Activated naive CD4-positive, alpha-beta T cell treated with anti-CD3 and anti-CD28 coated beads, Interleukin-2, amount 50 U/mL, for 24 hours (primary cell): ENCODE results near the gene SLC23A1.
A peak's percentile ranks its signal among the peaks of the same experiment; 100 is the strongest.

Experiments used
- H3K27ac Mint-ChIP-seq: one replicate; pipeline ENCODE4 v1.8.0; 2021; ENCODE audit warnings: mild to moderate bottlenecking, mixed read lengths
- H3K27me3 Mint-ChIP-seq: one replicate; pipeline ENCODE4 v1.8.0; 2021; ENCODE audit warnings: mixed read lengths
- H3K36me3 Mint-ChIP-seq: one replicate; pipeline ENCODE4 v1.8.0; 2021; ENCODE audit warnings: mixed read lengths
- H3K4me1 Mint-ChIP-seq: one replicate; pipeline ENCODE4 v1.8.0; 2021; ENCODE audit warnings: mixed read lengths
- H3K4me3 Mint-ChIP-seq: one replicate; pipeline ENCODE4 v1.8.0; 2021; ENCODE audit warnings: mild to moderate bottlenecking, mixed read lengths
- H3K9me3 Mint-ChIP-seq: one replicate; pipeline ENCODE4 v1.8.0; 2021; ENCODE audit warnings: mixed read lengths

Gene SLC23A1

DNA sequence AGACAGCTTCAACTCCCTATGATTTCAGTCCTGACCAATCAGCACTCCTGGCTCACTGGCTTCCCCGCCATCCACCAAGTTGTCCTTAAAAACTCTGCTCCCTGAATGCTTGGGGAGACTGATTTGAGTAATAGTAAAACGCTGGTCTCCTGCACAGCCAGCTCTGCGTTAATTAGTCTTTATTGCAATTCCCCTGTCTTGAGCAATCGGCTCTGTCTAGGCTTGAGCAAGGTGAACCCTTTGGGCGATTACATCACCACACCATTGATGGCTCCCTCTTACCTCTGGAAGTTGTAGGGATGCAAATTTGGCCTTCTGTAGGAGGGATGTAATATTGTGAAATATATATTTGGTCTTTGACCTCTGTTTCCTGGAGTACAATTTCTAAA lies 2.9 kb upstream of the SLC23A1 start:
- Mint-ChIP-seq H3K36me3 (no peaks in the 10 kb centered on the region), H3K27ac (no peak overlapping the region), H3K9me3 (no peaks in the 10 kb centered on the region), H3K4me3 (peak overlapping the region; percentile 3), H3K4me1 (peaks cover 47% of the 10 kb centered on the region), H3K27me3 (no peaks in the 10 kb centered on the region)

DNA sequence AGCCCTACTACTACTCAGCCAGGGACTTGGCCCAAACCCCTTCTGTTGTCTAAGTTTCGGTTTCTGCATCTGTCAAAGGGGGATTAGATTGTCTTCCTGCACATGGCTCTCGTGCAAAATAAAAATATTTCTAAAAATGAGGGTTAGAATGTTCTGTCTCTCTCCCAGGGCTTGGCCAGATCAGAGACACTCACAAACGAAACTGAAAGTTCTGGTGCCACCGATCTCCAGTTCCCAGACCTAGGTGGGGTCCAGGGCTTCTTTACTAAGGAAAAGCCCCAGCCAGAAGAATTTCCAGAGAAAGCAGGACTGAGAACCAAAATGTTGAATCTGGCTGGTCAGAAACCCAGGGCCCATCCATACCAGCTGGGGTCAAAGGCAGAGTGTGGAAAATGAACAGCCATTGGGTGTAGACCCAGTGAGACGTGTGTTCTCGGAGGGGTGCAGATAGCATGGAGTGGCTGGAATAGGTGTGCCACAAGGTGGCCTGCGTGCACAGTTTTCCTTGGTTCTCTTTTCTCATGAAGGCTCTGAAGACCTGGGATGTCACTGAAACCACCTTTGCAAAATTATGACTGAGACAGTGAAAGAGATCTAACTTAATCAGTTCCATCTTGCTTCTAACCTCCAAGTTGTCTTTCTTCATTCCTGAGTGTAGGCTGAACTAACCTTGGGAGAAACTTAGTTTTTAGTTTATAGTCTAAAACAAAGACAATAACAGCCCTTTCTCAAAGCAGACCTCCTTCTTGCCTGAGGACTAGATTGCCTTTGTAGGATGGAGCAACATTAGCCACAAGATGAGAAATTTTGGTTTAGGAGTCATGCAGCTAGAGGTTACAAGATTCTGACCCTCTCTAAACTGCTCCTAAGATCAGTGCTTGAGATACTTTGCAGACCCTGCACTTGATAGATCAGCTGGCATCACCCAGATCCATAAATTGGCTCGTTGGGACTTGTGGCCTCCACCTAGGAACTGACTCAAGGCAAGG lies 2.3 kb upstream of the SLC23A1 start:
- Mint-ChIP-seq H3K9me3 (no peaks in the 10 kb centered on the region), H3K27me3 (no peaks in the 10 kb centered on the region), H3K4me3 (peak overlapping the region; percentile 85), H3K27ac (peak overlapping the region; percentile 35), H3K4me1 (peaks cover 41% of the 10 kb centered on the region), H3K36me3 (no peaks in the 10 kb centered on the region)

DNA sequence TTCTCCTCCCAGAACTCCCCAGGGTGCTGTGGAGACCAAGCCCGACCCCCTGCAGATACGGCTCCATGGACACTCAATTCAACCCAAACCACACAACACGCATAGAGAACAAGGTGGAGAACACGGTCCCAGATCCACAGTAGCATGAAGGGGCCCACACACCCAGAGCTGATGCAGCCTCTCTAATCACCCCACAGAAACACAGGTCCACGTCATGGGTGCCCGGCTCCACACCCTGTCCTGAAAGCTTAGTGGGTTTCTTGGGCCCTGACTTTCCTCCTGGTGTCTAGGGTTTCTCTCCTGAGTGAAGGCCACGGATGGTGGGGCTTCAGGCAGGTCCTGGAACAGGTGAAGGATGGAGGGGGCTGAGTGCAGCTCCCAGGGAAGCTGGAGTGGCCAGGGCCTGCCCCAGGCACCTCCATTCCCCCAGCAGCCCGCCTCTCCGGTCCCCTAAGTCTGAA lies 1.5 kb upstream of the SLC23A1 start:
- H3K36me3 Mint-ChIP-seq = no peaks in the 10 kb centered on the region
- H3K27me3 Mint-ChIP-seq = no peaks in the 10 kb centered on the region
- peak overlapping the region; percentile 35 for H3K27ac Mint-ChIP-seq
- peak overlapping the region; percentile 85 for H3K4me3 Mint-ChIP-seq
- H3K9me3 Mint-ChIP-seq = no peaks in the 10 kb centered on the region
- H3K4me1 Mint-ChIP-seq = peaks cover 34% of the 10 kb centered on the region

DNA sequence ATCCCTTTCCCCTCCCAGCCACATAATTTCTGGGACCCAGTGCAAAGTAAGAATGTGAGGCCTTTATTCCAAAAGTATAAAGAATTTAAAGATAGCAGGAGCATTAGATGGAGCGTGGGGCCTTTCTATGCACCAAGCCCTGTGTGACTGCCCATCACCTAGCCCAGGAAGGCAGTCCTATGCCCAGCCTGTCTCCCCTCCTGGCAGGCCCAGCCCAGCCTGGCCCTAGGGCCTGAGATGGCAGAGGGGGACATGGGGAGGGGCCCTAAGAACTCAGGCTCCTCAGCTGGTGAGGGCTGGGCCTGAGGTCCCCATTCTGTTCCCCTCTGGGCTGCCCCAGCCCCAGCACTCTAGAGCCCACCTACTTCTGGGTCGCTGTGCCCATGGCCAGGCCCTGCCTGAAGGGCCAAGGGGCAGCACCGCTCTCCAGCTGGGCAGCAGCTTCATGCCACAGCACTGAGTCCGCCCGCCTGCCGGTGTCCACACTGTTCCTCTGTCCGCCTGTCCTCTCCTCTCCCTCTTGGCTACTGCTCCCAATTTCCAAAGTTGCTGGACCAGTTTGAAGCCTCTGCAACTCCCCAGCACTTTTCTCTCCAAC lies 995 bp upstream of the SLC23A1 start:
- Mint-ChIP-seq H3K27me3 (no peaks in the 10 kb centered on the region), H3K4me1 (peaks cover 29% of the 10 kb centered on the region), H3K4me3 (no peak overlapping the region), H3K36me3 (no peaks in the 10 kb centered on the region), H3K9me3 (no peaks in the 10 kb centered on the region), H3K27ac (no peak overlapping the region)

DNA sequence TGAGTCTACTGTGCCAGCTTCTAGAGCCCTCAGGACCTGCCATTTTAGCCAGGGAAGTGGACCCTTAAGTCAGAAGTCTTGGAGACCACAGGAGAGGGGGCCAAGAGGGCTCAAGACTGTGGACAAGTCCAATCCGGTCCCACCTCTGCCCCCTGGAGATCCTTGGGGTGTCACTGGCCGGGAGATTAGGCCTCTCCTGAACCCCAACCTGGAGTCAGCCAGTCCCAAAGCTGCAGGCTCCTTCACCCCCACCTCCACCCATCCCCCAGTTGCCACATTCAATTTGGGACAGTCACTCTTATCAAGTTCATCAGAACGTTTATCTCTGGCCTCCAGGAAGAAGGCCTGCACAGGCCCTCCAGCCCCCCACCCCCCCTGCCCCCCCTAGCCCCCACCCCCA lies 290 bp downstream of the SLC23A1 start:
- H3K27ac Mint-ChIP-seq = no peak overlapping the region

DNA sequence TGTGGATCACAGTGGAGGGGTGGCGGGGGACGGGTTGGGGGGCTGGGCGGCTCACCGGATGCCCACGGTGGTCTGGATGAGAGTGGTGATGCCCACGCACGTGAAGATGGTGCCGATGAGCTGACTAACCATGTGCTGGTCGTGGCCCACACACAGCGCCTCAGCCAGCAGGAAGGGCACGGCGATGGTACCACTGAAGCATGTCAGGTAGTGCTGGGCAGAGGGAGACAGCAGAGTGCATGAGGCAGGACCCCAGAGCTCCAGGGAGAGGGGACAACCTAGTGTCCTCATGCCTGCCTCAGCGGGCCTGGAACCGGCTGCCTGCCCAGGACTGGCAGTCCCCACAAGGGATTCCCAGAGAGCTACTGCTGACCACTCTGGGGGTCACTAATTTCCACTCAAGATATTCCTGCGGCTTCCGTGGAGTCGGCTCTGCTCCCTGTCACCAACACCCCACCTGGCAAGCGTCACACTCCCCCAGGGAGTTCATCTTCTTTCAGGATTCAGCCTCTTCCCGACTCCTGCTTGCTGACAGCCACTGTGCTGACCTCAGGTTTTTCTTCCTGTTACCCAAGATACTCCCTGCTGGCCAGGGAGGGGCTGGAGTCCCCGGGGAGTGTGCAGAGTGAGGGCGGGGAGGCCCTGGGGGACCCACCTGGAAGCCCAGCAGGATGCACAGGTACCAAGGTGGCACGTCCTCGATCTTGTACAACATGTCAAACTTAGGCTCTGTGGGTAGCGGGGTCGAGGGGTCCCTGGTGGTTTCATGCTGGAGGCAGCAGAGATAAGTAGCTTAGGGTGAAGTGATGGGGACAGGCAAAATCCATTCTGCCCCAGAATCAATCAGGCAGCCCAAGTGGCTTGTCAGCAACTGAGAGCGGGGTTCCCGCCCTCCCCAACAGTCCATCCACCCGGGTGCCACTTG lies 998 bp downstream of the SLC23A1 start:
- Mint-ChIP-seq H3K4me1 (peaks cover 28% of the 10 kb centered on the region), H3K27me3 (no peaks in the 10 kb centered on the region), H3K4me3 (no peak overlapping the region), H3K9me3 (no peaks in the 10 kb centered on the region), H3K36me3 (no peaks in the 10 kb centered on the region), H3K27ac (no peak overlapping the region)

More for the DNA sequence above, 290 bp downstream of the SLC23A1 start:
- no peaks in the 10 kb centered on the region for H3K36me3 Mint-ChIP-seq
- H3K27me3 Mint-ChIP-seq = no peaks in the 10 kb centered on the region
- H3K9me3 Mint-ChIP-seq = no peaks in the 10 kb centered on the region
- peaks cover 28% of the 10 kb centered on the region for H3K4me1 Mint-ChIP-seq
- H3K4me3 Mint-ChIP-seq = no peak overlapping the region

DNA sequence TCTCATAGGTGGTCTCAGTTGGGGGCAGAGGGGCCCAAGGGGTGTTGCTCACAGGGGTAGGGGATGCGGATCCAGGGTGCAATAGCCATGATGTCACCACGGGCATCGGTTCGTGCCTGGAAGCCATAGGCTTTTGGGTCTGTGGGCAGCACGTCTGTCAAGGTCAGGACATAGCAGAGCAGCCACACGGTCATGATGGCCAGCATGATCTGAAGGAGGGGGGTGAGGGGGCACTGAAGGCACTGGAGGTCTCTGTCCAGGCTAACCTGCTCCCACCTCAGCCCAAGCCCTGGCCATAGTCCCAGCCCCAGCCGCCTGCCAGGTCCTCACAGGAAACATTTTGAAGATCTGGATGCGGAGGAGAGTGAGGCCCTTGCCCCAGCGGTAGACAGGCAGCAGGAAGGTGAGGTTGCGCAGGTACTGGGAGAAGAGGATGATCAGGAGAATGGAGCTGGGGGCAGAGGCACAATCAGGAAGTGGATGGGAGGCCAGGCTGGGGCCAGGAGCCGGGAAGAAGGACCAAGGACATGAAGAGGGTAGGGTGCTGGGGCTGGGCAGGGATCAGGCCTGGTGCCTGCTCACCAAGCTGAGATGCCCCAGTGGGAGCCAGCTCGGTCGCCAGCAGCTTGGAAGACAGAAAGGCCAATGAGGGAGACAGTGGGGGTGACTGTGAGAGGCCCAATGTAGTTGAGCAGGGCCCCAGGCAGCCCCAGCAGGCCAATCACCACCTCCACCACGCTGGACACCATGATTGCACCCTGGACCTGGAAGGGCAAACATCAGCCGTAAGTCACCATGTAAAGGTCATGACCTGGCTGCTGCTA lies 3.3 kb downstream of the SLC23A1 start:
- no peak overlapping the region for H3K4me3 Mint-ChIP-seq
- no peaks in the 10 kb centered on the region for H3K9me3 Mint-ChIP-seq
- H3K27ac Mint-ChIP-seq = no peak overlapping the region
- no peaks in the 10 kb centered on the region for H3K36me3 Mint-ChIP-seq
- peaks cover 12% of the 10 kb centered on the region for H3K4me1 Mint-ChIP-seq
- H3K27me3 Mint-ChIP-seq = no peaks in the 10 kb centered on the region

DNA sequence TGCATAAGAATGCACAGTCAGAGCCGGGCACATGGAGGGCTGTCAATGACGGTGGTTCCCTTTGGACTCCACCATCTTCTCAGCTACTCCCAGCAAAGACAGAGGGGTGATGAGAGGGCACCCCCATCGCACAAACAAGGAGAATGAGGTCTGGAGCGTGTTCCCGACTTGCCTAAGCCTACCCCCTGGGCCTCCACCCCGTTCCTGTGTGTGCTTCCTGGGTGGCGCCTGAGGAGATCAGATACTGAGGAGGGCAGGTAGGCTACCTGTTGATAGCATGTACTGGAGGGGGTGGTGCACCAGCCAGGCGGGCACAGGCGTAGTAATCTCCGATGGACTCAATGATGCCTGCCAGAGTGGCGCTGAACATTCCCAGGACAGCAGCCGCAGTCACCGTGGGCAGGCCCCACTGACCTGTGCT lies 4.1 kb downstream of the SLC23A1 start:
- no peak overlapping the region for H3K4me3 Mint-ChIP-seq
- no peaks in the 10 kb centered on the region for H3K36me3 Mint-ChIP-seq
- no peak overlapping the region for H3K27ac Mint-ChIP-seq
- H3K4me1 Mint-ChIP-seq = peaks cover 6% of the 10 kb centered on the region
- H3K9me3 Mint-ChIP-seq = no peaks in the 10 kb centered on the region
- no peaks in the 10 kb centered on the region for H3K27me3 Mint-ChIP-seq

DNA sequence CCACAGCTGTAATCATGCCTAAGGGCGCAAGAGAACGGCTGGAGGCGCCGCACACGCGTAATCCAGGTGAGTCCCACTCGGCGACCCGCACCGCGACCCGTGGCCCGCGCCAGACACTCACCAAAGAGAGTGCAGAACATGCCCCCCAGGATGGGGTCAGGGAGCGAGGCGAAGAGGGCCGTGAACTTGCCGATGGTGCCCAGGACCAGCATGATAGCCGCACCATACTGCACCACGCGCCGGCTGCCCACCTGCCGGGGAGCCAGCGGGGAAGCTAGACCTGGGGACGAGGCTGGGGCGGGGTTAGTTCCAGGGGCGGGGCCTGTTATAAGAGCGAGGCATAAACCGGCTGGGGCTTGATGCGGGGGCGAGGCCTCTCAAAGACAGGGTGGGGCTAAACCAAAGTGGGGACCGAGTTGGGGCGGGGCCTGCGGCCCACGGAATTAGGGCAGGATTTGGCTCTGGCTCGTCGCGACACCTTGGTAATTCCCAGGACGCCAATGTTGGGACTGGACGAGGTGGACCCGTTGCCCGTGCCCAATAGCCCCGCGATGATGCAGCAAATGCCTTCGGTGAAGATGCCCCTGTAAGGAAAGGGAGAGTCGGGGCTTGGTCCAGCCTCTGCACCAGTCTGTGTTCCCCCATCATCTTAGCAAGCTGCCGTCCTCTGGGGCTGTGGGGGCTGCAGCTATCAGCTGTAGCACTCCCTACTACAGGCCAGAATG lies 4.8 kb downstream of the SLC23A1 start:
- Mint-ChIP-seq H3K9me3 (no peaks in the 10 kb centered on the region), H3K36me3 (no peaks in the 10 kb centered on the region), H3K4me1 (peaks cover under 1% of the 10 kb centered on the region), H3K4me3 (no peak overlapping the region), H3K27ac (no peak overlapping the region), H3K27me3 (no peaks in the 10 kb centered on the region)

DNA sequence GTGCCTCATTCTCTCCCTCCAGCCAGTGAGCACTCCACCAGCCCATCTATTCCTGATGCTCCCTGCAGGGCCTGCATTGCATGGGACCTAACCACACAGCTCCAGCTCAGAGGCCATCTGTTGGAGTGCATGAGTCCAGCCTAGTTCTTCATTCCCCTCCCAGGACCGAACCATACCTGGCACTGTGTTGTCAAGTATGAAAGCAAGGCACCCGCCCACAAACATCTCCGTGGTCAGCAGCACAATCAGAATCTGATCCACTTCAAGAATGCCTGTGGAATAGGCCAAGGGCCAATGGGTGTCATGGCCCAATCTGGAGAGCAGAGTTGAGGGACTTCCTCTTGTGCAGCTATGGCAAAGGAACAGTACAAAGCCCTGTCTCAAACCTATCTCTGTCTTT lies 5.9 kb downstream of the SLC23A1 start:
- Mint-ChIP-seq H3K4me3 (no peak overlapping the region), H3K27me3 (no peaks in the 10 kb centered on the region), H3K9me3 (no peaks in the 10 kb centered on the region), H3K4me1 (no peaks in the 10 kb centered on the region), H3K27ac (no peak overlapping the region), H3K36me3 (peaks cover 1% of the 10 kb centered on the region)

DNA sequence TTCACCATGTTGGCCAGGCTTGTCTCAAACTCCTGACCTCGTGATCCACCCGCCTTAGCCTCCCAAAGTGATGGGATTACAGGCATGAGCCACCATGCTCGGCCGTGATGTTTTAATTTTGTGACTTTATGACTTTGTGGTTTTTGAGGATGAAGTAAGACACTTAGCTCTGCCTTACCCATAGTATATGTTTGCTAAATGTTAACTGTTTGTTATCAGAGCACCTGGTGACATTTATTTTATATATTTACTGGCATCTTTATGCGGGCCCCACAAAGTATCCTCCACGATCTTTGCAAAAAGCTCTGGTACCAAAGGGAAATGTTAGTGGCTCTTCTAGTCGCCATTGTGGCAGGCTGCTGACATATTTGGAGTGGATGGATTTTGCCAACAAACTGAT lies 6.7 kb downstream of the SLC23A1 start:
- H3K9me3 Mint-ChIP-seq = no peaks in the 10 kb centered on the region
- H3K36me3 Mint-ChIP-seq = peaks cover 1% of the 10 kb centered on the region

DNA sequence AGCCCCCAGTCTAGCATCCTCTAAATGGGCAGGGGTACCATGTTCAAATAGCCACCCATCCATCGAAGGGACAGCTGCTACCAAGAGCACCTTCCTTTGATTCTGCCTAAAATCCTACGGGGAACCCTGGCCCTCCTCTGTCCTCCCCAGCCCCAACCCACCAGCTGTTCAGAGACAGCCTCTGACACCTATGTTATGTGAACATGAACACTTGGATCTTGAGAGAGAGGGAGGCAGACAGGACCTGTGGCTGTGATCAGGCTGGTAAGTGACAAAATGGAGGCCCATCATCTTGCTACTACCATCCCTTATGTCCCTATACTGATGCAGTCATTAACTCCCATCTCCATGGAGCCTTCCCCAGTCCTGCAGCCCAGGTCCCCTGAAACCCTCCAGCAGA lies 8.2 kb downstream of the SLC23A1 start:
- H3K9me3 Mint-ChIP-seq = no peaks in the 10 kb centered on the region
- H3K4me3 Mint-ChIP-seq = no peak overlapping the region
- H3K27me3 Mint-ChIP-seq = no peaks in the 10 kb centered on the region
- peaks cover 1% of the 10 kb centered on the region for H3K36me3 Mint-ChIP-seq
- H3K4me1 Mint-ChIP-seq = no peaks in the 10 kb centered on the region
- no peak overlapping the region for H3K27ac Mint-ChIP-seq

More for the DNA sequence above, 6.7 kb downstream of the SLC23A1 start:
- Mint-ChIP-seq H3K27me3 (no peaks in the 10 kb centered on the region), H3K4me1 (no peaks in the 10 kb centered on the region), H3K4me3 (no peak overlapping the region), H3K27ac (no peak overlapping the region)

DNA sequence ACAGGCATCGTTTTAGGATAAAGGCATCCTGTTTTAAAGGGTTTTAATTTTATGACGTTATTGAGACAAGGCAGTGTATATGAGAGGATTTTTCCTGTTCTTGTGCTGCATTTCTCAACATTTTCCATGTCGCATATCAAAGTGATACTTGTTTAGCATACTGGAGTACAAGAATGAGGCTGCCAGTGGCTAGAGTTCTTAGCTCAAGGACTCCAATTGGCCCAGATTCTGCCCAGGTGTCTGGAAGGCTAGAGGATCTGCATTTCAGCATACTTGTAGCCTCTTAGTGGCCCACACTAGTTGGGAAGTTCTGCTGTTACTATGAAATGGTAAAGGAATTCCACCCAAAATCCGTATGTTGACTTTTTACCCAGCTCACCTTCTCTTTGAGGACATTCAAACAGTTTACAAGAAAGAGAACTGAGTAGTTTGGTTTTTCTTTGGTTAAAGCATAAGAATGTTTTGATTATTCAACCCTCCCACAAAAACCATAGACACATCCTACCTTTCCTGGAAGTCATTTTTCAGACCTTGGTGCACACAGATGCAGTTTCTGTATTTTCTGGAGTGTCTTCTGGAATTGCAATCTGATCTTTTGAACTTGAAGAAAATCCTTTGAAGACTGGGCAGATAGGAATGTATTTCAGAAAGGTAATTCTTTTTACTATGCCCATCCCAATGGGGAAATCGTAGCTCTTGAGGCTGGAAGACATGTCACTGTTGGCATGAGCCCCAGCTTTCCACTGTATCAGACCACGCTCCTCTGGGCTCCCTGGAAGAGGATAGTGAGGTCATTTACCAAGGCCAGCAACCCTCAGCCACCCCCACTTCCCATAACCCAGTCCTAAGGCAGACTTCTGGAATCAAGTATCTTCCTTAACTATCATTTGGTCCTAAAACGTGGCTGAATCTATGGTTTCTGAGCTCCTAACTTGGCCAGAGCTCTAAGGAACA lies 11.3 kb downstream of the SLC23A1 start:
- H3K27me3 Mint-ChIP-seq = no peaks in the 10 kb centered on the region
- no peaks in the 10 kb centered on the region for H3K9me3 Mint-ChIP-seq
- no peak overlapping the region for H3K4me3 Mint-ChIP-seq
- H3K36me3 Mint-ChIP-seq = peaks cover 3% of the 10 kb centered on the region
- no peak overlapping the region for H3K27ac Mint-ChIP-seq
- no peaks in the 10 kb centered on the region for H3K4me1 Mint-ChIP-seq
